Mammary epithelial cell (primary cell): ENCODE data around the gene HELT.

Experiments
- CTCF ChIP-seq, 2 donors: IDR thresholded peaks in 1 of 2; conservative IDR thresholded peaks in 1 of 2; 2 replicates each; pipeline ENCODE4 v1.5.1; 2011 to 2012; ENCODE audit warnings: inconsistent platforms in 2 of 2, low read length in 2 of 2, mild to moderate bottlenecking in 2 of 2, control low read depth in 1 of 2, low read depth in 1 of 2; ENCODE audit not compliant: insufficient read depth in 1 of 2; ENCODE audit errors: extremely low read depth in 1 of 2
- EZH2 ChIP-seq: IDR thresholded peaks from 2 replicates; pipeline ENCODE4 v1.6.1; 2012; ENCODE audit warnings: low read length, inconsistent platforms, borderline replicate concordance

DNA sequence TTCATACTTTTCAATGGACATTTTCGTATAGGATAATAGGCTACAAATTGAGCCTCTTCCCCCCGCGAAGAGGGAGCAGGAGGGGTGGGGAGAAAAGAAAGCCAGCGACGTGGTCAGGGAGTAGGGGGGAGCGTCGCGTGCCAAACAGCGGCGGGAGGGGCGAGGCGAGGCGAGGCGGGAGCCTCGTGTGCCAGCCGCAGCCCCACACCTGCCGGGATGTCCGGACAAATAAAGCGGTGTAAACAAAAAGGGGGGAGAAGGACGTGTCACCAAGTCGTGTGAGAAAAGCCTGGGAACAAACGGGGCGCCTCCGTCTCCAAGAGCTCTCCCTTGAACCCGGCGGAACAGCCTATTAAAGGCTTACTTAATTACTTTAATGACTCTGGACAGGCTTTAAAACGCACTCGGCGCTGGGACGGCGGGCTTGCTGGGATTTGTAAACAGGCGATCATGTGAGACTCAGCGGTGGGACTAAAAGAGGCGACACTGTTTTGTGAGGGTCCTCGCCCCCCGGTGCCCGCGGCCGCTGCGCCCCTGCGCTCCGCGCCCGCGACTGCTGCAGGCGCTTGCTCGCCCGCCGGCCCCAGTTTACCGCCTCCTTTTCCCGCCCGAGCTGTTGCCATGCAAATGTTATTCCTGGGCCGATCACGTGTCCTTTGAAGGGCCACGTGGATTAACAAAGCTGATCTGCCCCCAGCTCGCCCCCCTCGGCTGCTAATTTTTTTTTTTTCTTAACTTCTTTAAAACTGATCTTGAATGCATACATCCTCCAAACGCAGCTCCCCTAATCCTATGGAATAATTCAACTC is at the start of gene HELT:
- TF ChIP-seq CTCF (conservative IDR thresholded peaks at IDR 0.05 in 1 of 2, IDR thresholded peaks at IDR 0.05 in 1 of 2; ENCODE audit: extremely low read depth in 1 of 2, insufficient read depth in 1 of 2, low read depth in 1 of 2, low read length in 2 of 2) = no peak
- TF ChIP-seq EZH2 = no peak
